IPS-18a (cell line): ENCODE data around the gene PPP2R2D.
"Not testable (repeated sequence)": the region's sequence is repeated elsewhere in the genome, so short reads cannot be mapped to it uniquely, and the experiment has no call there.

ENCODE experiments used
- H3K27ac ChIP-seq: one replicate; pipeline ENCODE4 v1.5.1; 2013; ENCODE audit warnings: low read length
- H3K27me3 ChIP-seq: one replicate; pipeline ENCODE4 v1.6.1; 2013; ENCODE audit warnings: mild to moderate bottlenecking, low read length; ENCODE audit not compliant: control insufficient read depth, insufficient read depth
- H3K36me3 ChIP-seq: one replicate; pipeline ENCODE4 v1.6.1; 2013; ENCODE audit warnings: low read depth, low read length; ENCODE audit not compliant: control insufficient read depth
- H3K4me1 ChIP-seq: one replicate; pipeline ENCODE4 v1.6.1; 2013; ENCODE audit warnings: low read depth, low read length; ENCODE audit not compliant: control insufficient read depth
- H3K4me3 ChIP-seq: one replicate; pipeline ENCODE4 v1.5.1; 2013; ENCODE audit warnings: low read length
- H3K9ac ChIP-seq: one replicate; pipeline ENCODE4 v1.6.1; 2013; ENCODE audit warnings: mild to moderate bottlenecking, low read length, moderate library complexity
- H3K9me3 ChIP-seq: one replicate; pipeline ENCODE4 v1.6.1; 2013; ENCODE audit warnings: low read depth, low read length; ENCODE audit not compliant: control insufficient read depth

PPP2R2D gene

DNA sequence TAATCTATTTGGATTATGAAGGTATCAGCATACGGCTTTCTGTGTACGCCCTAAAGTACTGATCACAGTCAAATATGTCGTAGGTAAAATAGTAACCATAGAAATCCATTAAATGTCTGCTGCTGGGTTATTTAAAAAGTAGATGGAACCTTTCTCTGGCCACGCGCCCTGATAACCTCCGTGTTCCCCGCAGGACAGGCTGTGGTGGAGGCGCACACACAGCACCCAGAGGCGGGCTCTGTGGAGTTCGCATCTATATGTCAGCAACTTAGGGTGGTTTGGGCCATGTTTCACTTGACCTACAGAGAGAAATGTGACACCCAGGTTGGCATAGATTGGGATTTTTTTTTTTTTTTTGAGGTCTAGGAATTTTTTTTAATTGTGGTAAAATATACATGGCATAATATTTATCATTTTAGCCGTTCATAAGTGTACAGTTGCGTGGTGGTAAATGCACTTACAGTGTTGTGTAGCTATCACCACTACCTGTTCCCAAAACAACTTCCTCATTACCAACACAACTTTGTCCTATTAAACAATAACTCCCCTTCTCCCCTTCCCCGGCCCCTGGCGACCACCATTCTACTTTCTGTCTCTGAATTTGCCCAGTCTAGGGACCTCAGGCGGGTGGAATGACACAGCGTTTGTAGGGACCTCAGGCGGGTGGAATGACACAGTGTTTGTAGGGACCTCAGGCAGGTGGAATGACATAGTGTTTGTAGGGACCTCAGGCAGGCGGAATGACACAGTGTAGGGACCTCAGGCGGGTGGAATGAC lies 15.4 kb downstream of the PPP2R2D start:
- Histone ChIP-seq H3K4me3 (no peak overlapping the region), H3K9ac (no peak overlapping the region)

DNA sequence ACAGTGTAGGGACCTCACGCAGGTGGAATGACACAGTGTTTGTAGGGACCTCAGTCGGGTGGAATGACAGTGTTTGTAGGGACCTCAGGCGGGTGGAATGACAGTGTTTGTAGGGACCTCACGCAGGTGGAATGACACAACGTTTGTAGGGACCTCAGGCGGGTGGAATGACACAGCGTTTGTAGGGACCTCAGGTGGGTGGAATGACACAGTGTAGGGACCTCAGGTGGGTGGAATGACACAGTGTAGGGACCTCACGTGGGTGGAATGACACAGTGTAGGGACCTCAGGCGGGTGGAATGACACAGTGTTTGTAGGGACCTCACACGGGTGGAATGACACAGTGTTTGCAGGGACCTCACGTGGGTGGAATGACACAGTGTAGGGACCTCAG lies 16.0 kb downstream of the PPP2R2D start:
- not testable (repeated sequence) for H3K27ac ChIP-seq, H3K4me3 ChIP-seq, H3K9ac ChIP-seq, H3K9me3 ChIP-seq, H3K36me3 ChIP-seq, H3K27me3 ChIP-seq, H3K4me1 ChIP-seq

More for the DNA sequence above, 15.4 kb downstream of the PPP2R2D start:
- no peaks in the 10 kb centered on the region for H3K9me3 ChIP-seq
- no peak overlapping the region for H3K27ac ChIP-seq
- H3K27me3 ChIP-seq: no peaks in the 10 kb centered on the region
- peaks cover 6% of the 10 kb centered on the region for H3K36me3 ChIP-seq
- peaks cover 1% of the 10 kb centered on the region for H3K4me1 ChIP-seq

GRCh38 chr10:131917496-131917895 lies 16.7 kb downstream of the PPP2R2D start:
- H3K4me3 ChIP-seq, H3K36me3 ChIP-seq, H3K27ac ChIP-seq, H3K27me3 ChIP-seq, H3K9me3 ChIP-seq, H3K9ac ChIP-seq: not testable (repeated sequence)
- peaks cover 12% of the 10 kb centered on the region for H3K4me1 ChIP-seq

- not testable (repeated sequence) for H3K36me3 ChIP-seq, H3K27me3 ChIP-seq, H3K9me3 ChIP-seq, H3K9ac ChIP-seq, H3K4me3 ChIP-seq, H3K27ac ChIP-seq
- peaks cover 16% of the 10 kb centered on the region for H3K4me1 ChIP-seq
Measured at GRCh38 chr10:131919461-131919860, 18.7 kb downstream of the PPP2R2D start.

- Histone ChIP-seq H3K36me3 (no peaks in the 10 kb centered on the region), H3K9ac (no peak overlapping the region), H3K27ac (no peak overlapping the region), H3K27me3 (no peaks in the 10 kb centered on the region), H3K4me3 (no peak overlapping the region), H3K9me3 (no peaks in the 10 kb centered on the region), H3K4me1 (peaks cover 16% of the 10 kb centered on the region)
Measured at GRCh38 chr10:131920151-131920550, 19.3 kb downstream of the PPP2R2D start.

- Histone ChIP-seq H3K27ac (no peak overlapping the region), H3K27me3 (no peaks in the 10 kb centered on the region), H3K4me3 (no peak overlapping the region), H3K9me3 (no peaks in the 10 kb centered on the region), H3K4me1 (peaks cover 20% of the 10 kb centered on the region), H3K9ac (no peak overlapping the region), H3K36me3 (no peaks in the 10 kb centered on the region)
Measured at GRCh38 chr10:131920693-131921092, 19.9 kb downstream of the PPP2R2D start.

- no peak overlapping the region for H3K9ac ChIP-seq
- no peaks in the 10 kb centered on the region for H3K27me3 ChIP-seq
- no peak overlapping the region for H3K27ac ChIP-seq
- H3K36me3 ChIP-seq: no peaks in the 10 kb centered on the region
- no peak overlapping the region for H3K4me3 ChIP-seq
- no peaks in the 10 kb centered on the region for H3K9me3 ChIP-seq
- peaks cover 21% of the 10 kb centered on the region for H3K4me1 ChIP-seq
Measured at GRCh38 chr10:131921184-131921583, 20.4 kb downstream of the PPP2R2D start.

- H3K27me3 ChIP-seq: no peaks in the 10 kb centered on the region
- H3K4me1 ChIP-seq: peaks cover 23% of the 10 kb centered on the region
- no peaks in the 10 kb centered on the region for H3K9me3 ChIP-seq
- H3K27ac ChIP-seq: no peak overlapping the region
- H3K36me3 ChIP-seq: no peaks in the 10 kb centered on the region
- no peak overlapping the region for H3K4me3 ChIP-seq
- H3K9ac ChIP-seq: no peak overlapping the region
Measured at GRCh38 chr10:131923038-131923756, 22.4 kb downstream of the PPP2R2D start.

DNA sequence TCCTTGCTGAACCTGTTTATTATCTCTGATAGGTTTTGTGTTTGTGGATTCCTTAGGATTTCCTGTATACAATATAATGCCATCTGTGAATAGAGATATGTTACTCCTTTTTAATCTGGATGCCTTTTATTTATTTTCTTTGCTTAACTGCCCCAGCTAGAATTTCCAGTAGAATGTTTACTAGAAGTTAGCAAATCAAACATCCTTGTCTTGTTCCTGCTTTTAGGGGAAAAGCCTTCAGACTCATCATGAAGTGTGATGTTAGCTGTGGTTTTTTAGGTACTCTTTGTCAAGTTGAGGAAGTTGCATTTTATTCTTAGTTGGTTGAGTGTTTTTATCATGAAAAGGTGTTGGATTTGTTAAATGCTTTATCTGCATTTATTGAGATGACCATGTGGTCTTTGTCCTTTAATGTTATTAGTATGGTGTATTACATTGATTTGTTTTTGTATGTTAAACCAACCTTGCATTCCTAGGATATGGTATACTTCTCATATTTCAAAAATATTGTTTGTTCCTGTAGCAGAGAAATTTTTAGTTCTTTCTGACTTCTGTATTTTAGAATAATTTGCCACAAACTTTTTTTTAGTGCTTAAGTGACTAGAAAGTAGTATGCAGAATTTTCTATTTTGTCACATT lies 24.3 kb downstream of the PPP2R2D start:
- no peaks in the 10 kb centered on the region for H3K36me3 ChIP-seq
- H3K9me3 ChIP-seq: no peaks in the 10 kb centered on the region
- no peak overlapping the region for H3K27ac ChIP-seq
- peaks cover 39% of the 10 kb centered on the region for H3K4me1 ChIP-seq
- H3K27me3 ChIP-seq: no peaks in the 10 kb centered on the region
- no peak overlapping the region for H3K4me3 ChIP-seq
- H3K9ac ChIP-seq: no peak overlapping the region

- no peaks in the 10 kb centered on the region for H3K36me3 ChIP-seq
- no peak overlapping the region for H3K9ac ChIP-seq
- H3K4me3 ChIP-seq: no peak overlapping the region
- H3K27me3 ChIP-seq: no peaks in the 10 kb centered on the region
- H3K27ac ChIP-seq: no peak overlapping the region
- H3K4me1 ChIP-seq: peaks cover 45% of the 10 kb centered on the region
- no peaks in the 10 kb centered on the region for H3K9me3 ChIP-seq
Measured at GRCh38 chr10:131925716-131926115, 24.9 kb downstream of the PPP2R2D start.

DNA sequence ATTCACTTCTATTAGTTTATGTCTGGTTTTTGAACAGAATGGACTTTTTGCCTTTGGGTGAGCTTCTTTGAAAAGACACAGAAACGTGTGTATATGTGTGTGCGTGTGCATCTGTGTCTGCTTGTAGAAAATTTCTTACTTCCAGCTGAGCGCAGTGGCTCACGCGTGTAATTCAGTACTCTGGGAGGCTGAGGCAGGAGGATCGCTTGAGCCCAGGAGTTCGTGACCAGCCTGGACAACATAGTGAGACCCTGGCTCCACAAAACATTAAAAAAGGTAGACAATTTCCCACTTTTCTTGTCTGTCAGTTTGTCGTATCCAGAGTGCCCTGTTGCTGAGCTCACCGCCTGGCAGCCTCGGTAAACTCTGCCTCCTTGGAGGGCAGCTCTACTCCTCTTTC lies 25.4 kb downstream of the PPP2R2D start:
- Histone ChIP-seq H3K27ac (no peak overlapping the region), H3K4me3 (no peak overlapping the region), H3K36me3 (no peaks in the 10 kb centered on the region), H3K9me3 (no peaks in the 10 kb centered on the region), H3K4me1 (peaks cover 46% of the 10 kb centered on the region), H3K27me3 (no peaks in the 10 kb centered on the region), H3K9ac (no peak overlapping the region)
